Fibroblast of lung (primary cell): Measurements from ENCODE around the gene FDX1. TPM values are rescaled to one million over a fixed set of nuclear protein-coding genes. Genes with fewer than 3 reads are reported as not detected.
A peak's percentile ranks its signal among the peaks of the same experiment; 100 is the strongest.

Source experiments
- DNase-seq, 2 donors: peaks; one replicate each; pipeline versions ENCODE4 v3.0.0 to v3.0.0-alpha.2; 2010; ENCODE audit warnings: low read depth in 2 of 2
- H2AFZ ChIP-seq: 2 replicates; pipeline ENCODE4 v1.5.1; 2012; ENCODE audit warnings: low read length, control low read depth, inconsistent platforms
- H3K27ac ChIP-seq: 2 replicates; pipeline ENCODE4 v1.5.1; 2011; ENCODE audit warnings: low read length, control low read depth; ENCODE audit not compliant: insufficient read depth
- H3K27me3 ChIP-seq: 2 replicates; pipeline ENCODE4 v1.5.1; 2011; ENCODE audit warnings: mild to moderate bottlenecking, low read length; ENCODE audit not compliant: control insufficient read depth, insufficient read depth
- H3K36me3 ChIP-seq: 2 replicates; pipeline ENCODE4 v1.5.1; 2011; ENCODE audit warnings: low read length; ENCODE audit not compliant: control insufficient read depth, insufficient read depth
- H3K4me1 ChIP-seq: 2 replicates; pipeline ENCODE4 v1.5.1; 2011; ENCODE audit warnings: low read length; ENCODE audit not compliant: control insufficient read depth, insufficient read depth; ENCODE audit errors: extremely low read depth
- H3K4me2 ChIP-seq: 2 replicates; pipeline ENCODE4 v1.5.1; 2011; ENCODE audit warnings: low read length, control low read depth; ENCODE audit not compliant: insufficient read depth; ENCODE audit errors: extremely low read depth
- H3K4me3 ChIP-seq, 4 experiments: fragments of 200-600 bp in 1 of 4; sonication (generic) in 1 of 4; replicated peaks in 1 of 4; 2 replicates each; pipeline ENCODE4 v1.5.1; 2011 to 2016; ENCODE audit warnings: low read length in 4 of 4, low read depth in 3 of 4, mild to moderate bottlenecking in 3 of 4, control low read depth in 2 of 4, inconsistent platforms in 1 of 4, mixed read lengths in 1 of 4; ENCODE audit not compliant: insufficient read depth in 1 of 4; ENCODE audit errors: control extremely low read depth in 1 of 4
- H3K79me2 ChIP-seq: 2 replicates; pipeline ENCODE4 v1.5.1; 2012; ENCODE audit warnings: mild to moderate bottlenecking, low read length, inconsistent platforms; ENCODE audit not compliant: control insufficient read depth, insufficient read depth
- H3K9ac ChIP-seq: 2 replicates; pipeline ENCODE4 v1.5.1; 2011; ENCODE audit warnings: mild to moderate bottlenecking, low read length, control low read depth; ENCODE audit not compliant: insufficient read depth
- H3K9me3 ChIP-seq: 2 replicates; pipeline ENCODE4 v1.5.1; 2012; ENCODE audit warnings: low read depth, low read length; ENCODE audit not compliant: control insufficient read depth, insufficient read depth
- H4K20me1 ChIP-seq: 2 replicates; pipeline ENCODE4 v1.5.1; 2011; ENCODE audit warnings: low read length; ENCODE audit not compliant: control insufficient read depth, insufficient read depth; ENCODE audit errors: extremely low read depth
- CTCF ChIP-seq, 2 donors: IDR thresholded peaks in 1 of 2; conservative IDR thresholded peaks in 1 of 2; 1 replicate in 1 of 2; 2 replicates in 1 of 2; pipeline ENCODE4 v1.5.1; 2011 to 2012; ENCODE audit warnings: low read length in 2 of 2, control low read depth in 1 of 2, inconsistent platforms in 1 of 2, low read depth in 1 of 2, mild to moderate bottlenecking in 1 of 2
- EZH2 ChIP-seq: IDR thresholded peaks from 2 replicates; pipeline ENCODE4 v1.5.1; 2012; ENCODE audit warnings: low read length, control low read depth, mild to moderate bottlenecking; ENCODE audit errors: missing control alignments
- polyA plus RNA-seq, 2 donors: library from polyadenylated mRNA; depleted of rRNA in 1 of 2; stranded (reverse) in 1 of 2; unstranded in 1 of 2; fragments of >200 nt; gene quantifications; 2 replicates each; pipeline ENCODE4 v1.2.1, GENCODE V29; 2011 to 2012; ENCODE audit warnings: missing spikeins in 1 of 2
- total RNA-seq: library from RNA; depleted of rRNA; stranded (reverse); fragments of >200 nt; gene quantifications from 2 replicates; pipeline ENCODE4 v1.2.1, GENCODE V29; 2014

FDX1 gene
- total and polyA plus RNA-seq, 2 donors (not counting 1 experiment from before 2014, with no cell fraction given): 8.3 to 11.4 TPM

- Histone ChIP-seq H3K4me3 (no peak overlapping the region), H3K27ac (no peak overlapping the region), H3K36me3 (no peaks in the 10 kb centered on the region), H3K9ac (no peak overlapping the region), H3K27me3 (no peaks in the 10 kb centered on the region), H3K9me3 (no peaks in the 10 kb centered on the region), H3K4me1 (peaks cover 2% of the 10 kb centered on the region), H3K4me2 (no peak overlapping the region), H3K79me2 (no peaks in the 10 kb centered on the region), H2AFZ (no peak overlapping the region), H4K20me1 (no peaks in the 10 kb centered on the region)
- TF ChIP-seq CTCF (conservative IDR thresholded peaks at IDR 0.05 in 1 of 2, IDR thresholded peaks at IDR 0.05 in 1 of 2; ENCODE audit: low read depth in 1 of 2, low read length in 2 of 2) (no peak), EZH2 (no peak)
- DNase-seq: no peak
These were observed 83.6 kb downstream of the FDX1 start for GRCh38 chr11:110513259-110513801.

- Histone ChIP-seq H2AFZ (no peak overlapping the region), H3K4me3 (no peak overlapping the region), H3K27me3 (no peaks in the 10 kb centered on the region), H3K4me1 (peaks cover 2% of the 10 kb centered on the region), H3K27ac (no peak overlapping the region), H3K36me3 (no peaks in the 10 kb centered on the region), H3K9ac (no peak overlapping the region), H4K20me1 (no peaks in the 10 kb centered on the region), H3K4me2 (no peak overlapping the region), H3K79me2 (no peaks in the 10 kb centered on the region), H3K9me3 (no peaks in the 10 kb centered on the region)
- peak; percentile 9 to 17 for DNase-seq
- no peak for TF ChIP-seq CTCF (conservative IDR thresholded peaks at IDR 0.05 in 1 of 2, IDR thresholded peaks at IDR 0.05 in 1 of 2; ENCODE audit: low read depth in 1 of 2, low read length in 2 of 2)
These were observed 84.2 kb downstream of the FDX1 start for GRCh38 chr11:110513846-110514437.

Other genes starting within 250 kb of the FDX1 start
- 52.7 and 56.5 TPM in 2 replicates for gene RDX, start 133.3 kb upstream of the FDX1 start, total RNA-seq
- gene RDX, start 133.3 kb upstream of the FDX1 start, polyA plus RNA-seq: 87.0 and 93.1 TPM in 2 replicates